ENCODE results near the gene OR1F1. TPM values are rescaled to one million over a fixed set of nuclear protein-coding genes. Genes with fewer than 3 reads are reported as not detected.

The OR1F1 gene
- total RNA-seq, 4 donors from 2014 or later: not detected

- Histone ChIP-seq H3K4me3 (no peak overlapping the region), H3K9me3 (no peaks in the 10 kb centered on the region), H3K36me3 (no peaks in the 10 kb centered on the region), H3K27ac (no peak overlapping the region), H3K4me1 (no peaks in the 10 kb centered on the region), H3K27me3 (no peaks in the 10 kb centered on the region)
- DNase-seq: no peak
- intact Hi-C loops (cut with DNase I; ENCODE audit: low total_unique reads): no loop called here
- TF ChIP-seq POLR2A (IDR thresholded peaks at IDR 0.05) (no peak), CTCF (IDR thresholded peaks at IDR 0.05) (no peak)
These were observed 58.0 kb downstream of the OR1F1 start for GRCh38 chr16:3246002-3246401.

GRCh38 chr16:3246876-3247275 lies 58.9 kb downstream of the OR1F1 start:
- Histone ChIP-seq H3K36me3 (no peaks in the 10 kb centered on the region), H3K27ac (no peak overlapping the region), H3K9me3 (no peaks in the 10 kb centered on the region), H3K4me3 (no peak overlapping the region), H3K27me3 (no peaks in the 10 kb centered on the region), H3K4me1 (no peaks in the 10 kb centered on the region)
- no peak for DNase-seq
- intact Hi-C loops (cut with DNase I; ENCODE audit: low total_unique reads): no loop called here
- TF ChIP-seq CTCF (IDR thresholded peaks at IDR 0.05): no peak
- no peak for TF ChIP-seq POLR2A (IDR thresholded peaks at IDR 0.05)

GRCh38 chr16:3248596-3248995 lies 60.6 kb downstream of the OR1F1 start:
- intact Hi-C loops (cut with DNase I; ENCODE audit: low total_unique reads): no loop called here
- no peaks in the 10 kb centered on the region for H3K36me3 ChIP-seq
- H3K4me1 ChIP-seq: no peaks in the 10 kb centered on the region
- H3K27me3 ChIP-seq: no peaks in the 10 kb centered on the region
- H3K4me3 ChIP-seq: no peak overlapping the region
- no peaks in the 10 kb centered on the region for H3K9me3 ChIP-seq
- TF ChIP-seq CTCF (IDR thresholded peaks at IDR 0.05) (no peak), POLR2A (IDR thresholded peaks at IDR 0.05) (no peak)
- no peak overlapping the region for H3K27ac ChIP-seq
- DNase-seq: no peak

DNA sequence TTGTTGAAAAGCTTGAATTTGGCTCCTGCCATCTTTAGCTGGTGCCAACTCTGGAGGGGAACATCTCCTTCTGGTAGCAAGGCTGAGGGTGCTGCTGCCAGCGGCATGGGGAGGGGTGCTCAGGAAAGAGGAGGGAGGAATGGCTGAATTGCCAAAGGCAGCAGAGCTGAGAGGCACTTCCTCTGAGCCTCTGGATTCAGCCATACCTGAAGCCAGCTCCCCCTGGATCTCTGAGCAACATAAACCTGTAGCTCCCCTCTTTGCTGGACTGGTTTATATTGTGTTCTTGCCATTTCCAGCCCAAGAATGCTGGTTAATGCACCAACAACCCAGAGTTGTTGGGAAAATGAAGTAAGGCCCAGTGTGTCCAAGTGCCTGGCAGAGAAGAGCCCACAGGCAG lies 61.0 kb downstream of the OR1F1 start:
- intact Hi-C loops (cut with DNase I; ENCODE audit: low total_unique reads): no loop called here

DNA sequence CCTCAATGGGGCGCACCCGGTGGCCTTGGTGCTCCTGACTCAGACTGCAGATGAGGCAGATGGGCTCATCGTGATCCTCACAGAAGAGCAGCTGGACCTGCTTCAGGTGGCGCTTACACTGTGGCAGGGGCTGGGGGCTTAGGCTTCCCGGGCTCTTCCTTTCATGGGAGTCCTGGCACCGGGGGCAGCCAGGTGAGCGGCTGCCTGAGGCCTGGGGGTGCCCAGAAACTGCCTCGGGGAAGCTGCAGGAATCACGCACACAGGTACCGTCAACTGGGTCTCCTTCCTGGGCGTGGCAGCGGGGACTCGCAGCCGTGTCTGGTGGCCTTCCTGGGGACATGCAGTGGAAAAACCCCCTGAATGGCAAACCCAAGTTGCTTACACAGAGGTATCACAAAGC lies 61.4 kb downstream of the OR1F1 start:
- intact Hi-C loops (cut with DNase I; ENCODE audit: low total_unique reads): no loop called here
- Histone ChIP-seq H3K9me3 (no peaks in the 10 kb centered on the region), H3K27me3 (no peaks in the 10 kb centered on the region), H3K4me3 (no peak overlapping the region), H3K4me1 (no peaks in the 10 kb centered on the region), H3K36me3 (no peaks in the 10 kb centered on the region), H3K27ac (no peak overlapping the region)
- DNase-seq: no peak
- TF ChIP-seq CTCF (IDR thresholded peaks at IDR 0.05) (no peak), POLR2A (IDR thresholded peaks at IDR 0.05) (no peak)

More for the DNA sequence above, 61.0 kb downstream of the OR1F1 start:
- Histone ChIP-seq H3K36me3 (no peaks in the 10 kb centered on the region), H3K9me3 (no peaks in the 10 kb centered on the region), H3K27me3 (no peaks in the 10 kb centered on the region), H3K4me1 (no peaks in the 10 kb centered on the region), H3K4me3 (no peak overlapping the region), H3K27ac (no peak overlapping the region)
- no peak for DNase-seq
- TF ChIP-seq POLR2A (IDR thresholded peaks at IDR 0.05) (no peak), CTCF (IDR thresholded peaks at IDR 0.05) (no peak)

All from uterus (tissue), 4 donors.